ENCODE data around the gene NAALADL2.
"Not testable (repeated sequence)": the region's sequence is repeated elsewhere in the genome, so short reads cannot be mapped to it uniquely, and the experiment has no call there.

NAALADL2 gene

GRCh38 chr3:175601521-175601920, 742.4 kb downstream of the NAALADL2 start:
- CTCF ChIA-PET = no interaction called here
- POLR2A ChIA-PET = no interaction called here
- DNase-seq (ENCODE audit: extremely low spot score) = no peak
- TF ChIP-seq CTCF (IDR thresholded peaks at IDR 0.05; ENCODE audit: control extremely low read depth, extremely low read depth, low read depth, missing control alignments) = no peak

GRCh38 chr3:175605851-175606250, 746.7 kb downstream of the NAALADL2 start:
- no peak for TF ChIP-seq CTCF (IDR thresholded peaks at IDR 0.05; ENCODE audit: control extremely low read depth, extremely low read depth, low read depth, missing control alignments)
- POLR2A ChIA-PET = no interaction called here
- CTCF ChIA-PET = interaction anchor here (1.4 kb wide), 1 partner anchor 11 kb away, joined by 3 read pairs; no protein-coding TSS in a partner anchor

GRCh38 chr3:175606650-175607318, 747.6 kb downstream of the NAALADL2 start:
- DNase-seq (ENCODE audit: extremely low spot score) = no peak
- POLR2A ChIA-PET = no interaction called here
- CTCF ChIA-PET = no interaction called here
- no peak for TF ChIP-seq CTCF (IDR thresholded peaks at IDR 0.05; ENCODE audit: control extremely low read depth, extremely low read depth, low read depth, missing control alignments)

More at GRCh38 chr3:175605851-175606250, 746.7 kb downstream of the NAALADL2 start:
- no peak for DNase-seq (ENCODE audit: extremely low spot score)

GRCh38 chr3:175608356-175608755, 749.2 kb downstream of the NAALADL2 start:
- POLR2A ChIA-PET = no interaction called here
- CTCF ChIA-PET = no interaction called here
- TF ChIP-seq CTCF (IDR thresholded peaks at IDR 0.05; ENCODE audit: control extremely low read depth, extremely low read depth, low read depth, missing control alignments) = no peak
- no peak for DNase-seq (ENCODE audit: extremely low spot score)

- ChIA-PET CTCF (no interaction called here), POLR2A (no interaction called here)
- no peak for TF ChIP-seq CTCF (IDR thresholded peaks at IDR 0.05; ENCODE audit: control extremely low read depth, extremely low read depth, low read depth, missing control alignments)
- no peak for DNase-seq (ENCODE audit: extremely low spot score)
These were observed 749.8 kb downstream of the NAALADL2 start for GRCh38 chr3:175608911-175609310.

- ChIA-PET CTCF (no interaction called here), POLR2A (no interaction called here)
- TF ChIP-seq CTCF (IDR thresholded peaks at IDR 0.05; ENCODE audit: control extremely low read depth, extremely low read depth, low read depth, missing control alignments) = no peak
- DNase-seq (ENCODE audit: extremely low spot score) = no peak
These were observed 753.5 kb downstream of the NAALADL2 start for GRCh38 chr3:175612487-175613196.

- DNase-seq (ENCODE audit: extremely low spot score); POLR2A ChIA-PET: not testable (repeated sequence)
- CTCF ChIA-PET = interaction anchor here (1.2 kb wide), 1 partner anchor 9 kb away, joined by 3 read pairs; no protein-coding TSS in a partner anchor
These were observed 755.0 kb downstream of the NAALADL2 start for GRCh38 chr3:175614107-175614506.

Measured in GM10248 (cell line).